HepG2 (cell line): ENCODE measurements around the gene FBXO4. TPM values are rescaled to one million over a fixed set of nuclear protein-coding genes. Genes with fewer than 3 reads are reported as not detected.

Source experiments
- ARID2 ChIP-seq: sonication (generic); formaldehyde crosslinking; IDR thresholded peaks from 2 replicates; pipeline ENCODE4 v1.8.1; 2022; ENCODE audit warnings: mild to moderate bottlenecking, missing genetic modification reagents, borderline replicate concordance
- CEBPZ ChIP-seq: IDR thresholded peaks from 2 replicates; pipeline ENCODE4 v1.6.1; 2012; ENCODE audit warnings: low read length, improper control_type of control experiment
- FUBP1 ChIP-seq: sonication (generic); formaldehyde crosslinking; IDR thresholded peaks from 2 replicates; pipeline ENCODE4 v1.5.1; 2020; ENCODE audit warnings: missing genetic modification reagents, mild to moderate bottlenecking, borderline replicate concordance
- IRF2 ChIP-seq: IDR thresholded peaks from 2 replicates; pipeline ENCODE4 v1.6.1; 2018; ENCODE audit warnings: missing genetic modification reagents, missing compliant biosample characterization
- KMT2B ChIP-seq: IDR thresholded peaks from 2 replicates; pipeline ENCODE4 v1.6.1; 2016; ENCODE audit warnings: missing genetic modification reagents, missing compliant biosample characterization
- MAFF ChIP-seq: IDR thresholded peaks from 2 replicates; pipeline ENCODE4 v1.6.1; 2011; ENCODE audit warnings: low read depth, low read length, improper control_type of control experiment
- MED1 ChIP-seq: sonication (generic); formaldehyde crosslinking; IDR thresholded peaks from 2 replicates; pipeline ENCODE4 v1.4.0; 2020; ENCODE audit warnings: missing genetic modification reagents
- SALL2 ChIP-seq: sonication (generic); formaldehyde crosslinking; IDR thresholded peaks from 2 replicates; pipeline ENCODE4 v1.8.1; 2023; ENCODE audit warnings: mild to moderate bottlenecking, missing genetic modification reagents, inconsistent platforms
- SP4 ChIP-seq: sonication (generic); formaldehyde crosslinking; IDR thresholded peaks from 2 replicates; pipeline ENCODE4 v1.8.1; 2023; ENCODE audit warnings: mild to moderate bottlenecking, missing genetic modification reagents
- TCF7L2 ChIP-seq: IDR thresholded peaks from 2 replicates; pipeline ENCODE4 v1.6.1; 2011; ENCODE audit warnings: mild to moderate bottlenecking, low read depth, low read length, moderate library complexity
- TOPORS ChIP-seq: sonication (generic); formaldehyde crosslinking; IDR thresholded peaks from 2 replicates; pipeline ENCODE4 v1.8.0; 2023; ENCODE audit warnings: mild to moderate bottlenecking, missing genetic modification reagents
- TRIM22 ChIP-seq: fragments of 450-650 bp; IDR thresholded peaks from 2 replicates; pipeline ENCODE4 v1.6.1; 2017
- YY1 ChIP-seq: IDR thresholded peaks from 2 replicates; pipeline ENCODE4 v1.6.1; 2011; ENCODE audit warnings: low read length, low read depth, moderate library complexity, mild to moderate bottlenecking; ENCODE audit not compliant: insufficient read depth, insufficient replicate concordance
- ZBTB25 ChIP-seq: IDR thresholded peaks from 2 replicates; pipeline ENCODE4 v1.6.1; 2018; ENCODE audit warnings: missing genetic modification reagents
- ZNF10 ChIP-seq: sonication (generic); formaldehyde crosslinking; IDR thresholded peaks from 2 replicates; pipeline ENCODE4 v1.4.0; 2020; ENCODE audit warnings: mild to moderate bottlenecking, low read depth, missing genetic modification reagents, borderline replicate concordance
- ZNF225 ChIP-seq: sonication (generic); formaldehyde crosslinking; IDR thresholded peaks from 2 replicates; pipeline ENCODE4 v1.4.0; 2020; ENCODE audit warnings: mild to moderate bottlenecking, missing genetic modification reagents
- ZNF329 ChIP-seq: sonication (generic); formaldehyde crosslinking; IDR thresholded peaks from 2 replicates; pipeline ENCODE4 v1.9.0; 2021; ENCODE audit warnings: low read depth, mild to moderate bottlenecking, missing genetic modification reagents
- ZNF431 ChIP-seq: sonication (generic); formaldehyde crosslinking; IDR thresholded peaks from 2 replicates; pipeline ENCODE4 v1.9.0; 2022; ENCODE audit warnings: missing genetic modification reagents, low read depth, mild to moderate bottlenecking, borderline replicate concordance
- polyA plus RNA-seq, 8 experiments: library from polyadenylated mRNA; depleted of rRNA in 3 of 8; stranded (reverse) in 7 of 8; unstranded in 1 of 8; fragments of >200 nt; fragmentation: Illumina TruSeq in 4 of 8; extraction: Trizol in 4 of 8; gene quantifications; 2 replicates each; pipeline versions ENCODE4 v1.2.1 to v1.2.3, GENCODE V29; 2011 to 2016; ENCODE audit warnings: low read depth in 4 of 8, missing spikeins in 1 of 8, mixed read lengths in 1 of 8; ENCODE audit not compliant: insufficient read depth in 1 of 8
- total RNA-seq, 5 experiments: library from RNA; depleted of rRNA; stranded (reverse); fragments of >200 nt; fragmentation: Illumina TruSeq; extraction: Trizol; gene quantifications; 2 replicates each; pipeline ENCODE4 v1.2.3, GENCODE V29; 2016; ENCODE audit warnings: low read depth in 1 of 5

FBXO4 gene
- total and polyA plus RNA-seq, 2 of the 13 experiments (the other 11 are each of a cell fraction or from before 2014, with no cell fraction given): 5.2 to 16.4 TPM

- no peak for TF ChIP-seq TRIM22
- TF ChIP-seq SP4 (CRISPR knock-in tag): peak; percentile 73; the same call in 1 of the 2 replicates
- TF ChIP-seq ZNF431 (CRISPR knock-in tag): no peak
- peak; percentile 82; the same call in 1 of the 2 replicates for TF ChIP-seq SALL2 (CRISPR knock-in tag)
- peak; percentile 81 for TF ChIP-seq TOPORS (CRISPR knock-in tag)
- TF ChIP-seq ARID2: no peak; the same call in 1 of the 2 replicates
- peak; percentile 61; the same call in 1 of the 2 replicates for TF ChIP-seq ZBTB25
- TF ChIP-seq MED1 (CRISPR knock-in tag): no peak; the same call in 1 of the 2 replicates
- no peak for TF ChIP-seq ZNF10 (CRISPR knock-in tag)
- no peak for TF ChIP-seq TCF7L2
- TF ChIP-seq MAFF: no peak
- no peak for TF ChIP-seq CEBPZ
- TF ChIP-seq FUBP1 (CRISPR knock-in tag): no peak
- peak; percentile 84 for TF ChIP-seq YY1
- TF ChIP-seq ZNF225 (CRISPR knock-in tag): peak; percentile 81; the same call in 1 of the 2 replicates
- 0 out of 2 replicates have a peak, but pooled peaks have one; percentile 36 for TF ChIP-seq ZNF329 (CRISPR knock-in tag)
- peak; percentile 84; the same call in 1 of the 2 replicates for TF ChIP-seq IRF2
- TF ChIP-seq KMT2B (CRISPR knock-in tag): peak; percentile 90
Measured at GRCh38 chr5:41924872-41925554, at the start of gene FBXO4 (continued).
